Psoas muscle (tissue), 8 donors: Measurements from ENCODE around the gene RAI1. TPM values are rescaled to one million over a fixed set of nuclear protein-coding genes. Genes with fewer than 3 reads are reported as not detected.

ENCODE experiments used
- ATAC-seq, 4 donors: fragments of 200-7000 bp; cut with Tn5 transposase; one replicate each; pipeline ENCODE4 v1.9.1; 2020; ENCODE audit warnings: moderate library complexity in 3 of 4, mild to moderate bottlenecking in 2 of 4
- DNase-seq, 2 donors: peaks; one replicate each; pipeline ENCODE4 v3.0.0-alpha.2; 2020
- H3K27ac ChIP-seq: fragments of 200-600 bp; one replicate; pipeline ENCODE4 v1.8.0; 2022
- H3K27me3 ChIP-seq, 3 donors: fragments of 200-600 bp in 1 of 3; one replicate each; pipeline versions ENCODE4 v1.6.1 to v1.8.0; 2013 to 2022; ENCODE audit warnings: low read length in 2 of 3, mild to moderate bottlenecking in 2 of 3, moderate library complexity in 1 of 3; ENCODE audit not compliant: insufficient read depth in 3 of 3
- H3K36me3 ChIP-seq, 2 donors: fragments of 200-600 bp in 1 of 2; one replicate each; pipeline versions ENCODE4 v1.6.1 to v1.8.0; 2013 to 2022; ENCODE audit warnings: low read depth in 1 of 2, mild to moderate bottlenecking in 1 of 2, moderate library complexity in 1 of 2; ENCODE audit not compliant: insufficient read depth in 1 of 2
- H3K4me1 ChIP-seq: fragments of 200-600 bp; one replicate; pipeline ENCODE4 v1.8.0; 2022
- H3K4me3 ChIP-seq: fragments of 200-600 bp; one replicate; pipeline ENCODE4 v1.8.0; 2022; ENCODE audit warnings: mild to moderate bottlenecking
- H3K9me3 ChIP-seq: fragments of 200-600 bp; one replicate; pipeline ENCODE4 v1.8.0; 2022
- CTCF ChIP-seq: fragments of 200-600 bp; IDR thresholded peaks from one replicate; pipeline ENCODE4 v1.8.0; 2022; ENCODE audit warnings: antibody characterized with exemption
- WGBS, 3 donors: extraction: QIAGEN DNeasy Blood & Tissue Kit; methylation state at CpG; one replicate each; pipeline versions ENCODE4 v1.1.6 to v1.1.7; 2013; 5-methylcytosine and 5-hydroxymethylcytosine counted together
- intact Hi-C, 2 donors: fragments of 100-400 bp; cut with DNase I; formaldehyde crosslinking; loops; one replicate each; pipeline versions ENCODE4 v1.11.0 to v1.14.2; 2022
- polyA plus RNA-seq, 3 donors: library from polyadenylated mRNA; stranded (reverse); fragments of 200-250 nt; gene quantifications; one replicate each; pipeline ENCODE4 v1.2.3, GENCODE V29; 2013
- total RNA-seq, 4 donors: library from RNA; stranded (reverse); fragmentation: NEBNext Ultra II Directional in 2 of 4; extraction: Animal tissue kit (Norgen Biotek cat#: 25700) in 2 of 4; gene quantifications; one replicate each; pipeline versions ENCODE4 v1.2.1 to v1.2.4, GENCODE V29; 2021 to 2023
- donor health status: healthy with polysubstance abuse.
- donor health status: DM: no; HTN: no; CAD: no; lungs with moderate emphysema.
- donor health status: Bipolar disorder and iron deficiency.
- donor health status: healthy.
- donor health status: DM: yes; HTN: yes; CAD: no.
- donor health status: DM: no; HTN: no; CAD: no.
- donor health status: DM: no; HTN: no; CAD: no.
- donor health status: DM: yes; HTN: yes; CAD: no.

The RAI1 gene
- total and polyA plus RNA-seq, 7 donors = 4.0 to 9.0 (median 7.1) TPM

DNA sequence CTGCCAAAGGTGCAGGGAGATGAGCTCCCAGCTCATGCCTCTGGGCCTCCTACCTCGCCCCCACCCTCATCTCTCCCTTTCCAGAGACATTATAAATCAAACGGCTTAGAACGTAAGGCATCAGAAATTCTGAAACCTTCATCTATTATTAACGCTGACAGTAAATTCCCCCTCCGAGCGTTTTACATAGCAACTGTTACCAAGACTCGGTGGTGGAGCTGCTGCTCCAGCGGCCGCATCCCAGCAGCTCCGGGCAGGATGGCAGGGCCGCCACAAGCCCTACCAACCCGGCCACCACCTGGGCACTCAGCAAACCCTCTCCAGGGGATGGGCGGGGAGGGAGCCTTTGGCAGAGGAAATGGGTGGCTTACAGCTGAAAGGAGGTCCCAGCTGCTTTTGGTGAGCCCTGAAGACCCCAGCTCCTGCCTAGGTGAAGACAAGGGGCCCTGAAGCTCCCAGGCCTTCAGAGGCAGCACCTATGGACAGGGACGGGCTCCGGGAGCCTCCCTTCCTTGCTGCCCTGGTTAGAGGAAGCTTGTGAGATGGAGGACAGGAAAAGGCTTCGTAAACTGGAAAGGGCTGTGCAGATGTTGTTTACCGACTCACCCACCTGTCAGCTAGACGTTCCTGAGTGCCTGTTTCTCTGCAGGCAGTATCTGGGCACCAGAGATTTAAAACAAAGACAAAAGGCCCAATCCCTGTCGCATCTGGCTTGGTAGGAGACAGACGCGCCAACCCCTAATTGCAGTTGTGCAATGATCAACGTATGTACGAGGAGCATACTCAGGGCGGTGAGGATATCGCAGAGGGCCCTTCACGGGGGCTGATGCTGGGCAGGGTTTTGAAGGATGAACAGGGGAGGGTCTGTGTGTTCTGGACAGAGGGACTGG is 76.9 kb downstream of the RAI1 start:
- 83 to 85% (median 85%) methylated on average over 26 of the region's 26 CpGs for WGBS, 3 donors
- intact Hi-C loops = no loop called here
- H3K9me3 ChIP-seq = no peaks in the 10 kb centered on the region
- TF ChIP-seq CTCF = no peak
- ATAC-seq = no peak
- H3K27me3 ChIP-seq = no peaks in the 10 kb centered on the region
- H3K36me3 ChIP-seq = no peaks in the 10 kb centered on the region
- H3K4me3 ChIP-seq = no peak overlapping the region
- no peak for DNase-seq
- no peak overlapping the region for H3K27ac ChIP-seq
- peaks cover under 1% of the 10 kb centered on the region for H3K4me1 ChIP-seq

DNA sequence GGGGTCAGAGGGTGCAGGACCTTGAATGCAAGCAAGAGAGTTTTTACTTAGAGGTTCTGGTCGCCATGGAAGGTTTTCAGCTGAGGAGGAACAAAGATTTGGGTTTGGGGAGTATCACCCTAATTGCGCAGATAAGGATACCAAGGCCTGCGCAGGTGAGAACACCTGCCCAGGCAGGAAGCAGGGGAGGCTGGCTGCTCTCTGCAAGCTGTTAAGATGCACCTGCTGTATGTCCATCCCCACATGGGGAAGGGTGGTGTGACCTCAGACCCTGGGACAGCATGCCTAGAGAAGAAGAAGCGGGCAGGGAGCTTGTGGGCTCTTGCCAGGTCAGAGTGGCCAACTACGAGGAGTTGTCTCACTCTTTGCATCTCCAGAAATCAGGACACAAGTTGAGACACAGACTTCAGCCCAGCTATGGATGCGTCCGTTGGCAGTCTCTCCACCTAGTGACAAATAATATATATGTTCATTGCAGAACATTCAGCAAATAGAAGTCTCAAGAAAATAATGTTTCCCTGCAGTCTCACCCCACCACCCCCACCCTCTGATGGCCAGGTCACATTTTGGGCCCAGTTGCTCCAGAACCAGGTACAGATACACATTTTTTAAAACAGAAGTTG is 77.8 kb downstream of the RAI1 start:
- Histone ChIP-seq H3K9me3 (no peaks in the 10 kb centered on the region), H3K27ac (no peak overlapping the region), H3K4me3 (no peak overlapping the region), H3K27me3 (no peaks in the 10 kb centered on the region), H3K4me1 (peaks cover 7% of the 10 kb centered on the region), H3K36me3 (no peaks in the 10 kb centered on the region)
- TF ChIP-seq CTCF = no peak
- DNase-seq (no peak), ATAC-seq (no peak)
- intact Hi-C loops = no loop called here
- 81 to 94% (median 84%) methylated on average over 7 of the region's 7 CpGs for WGBS, 3 donors

DNA sequence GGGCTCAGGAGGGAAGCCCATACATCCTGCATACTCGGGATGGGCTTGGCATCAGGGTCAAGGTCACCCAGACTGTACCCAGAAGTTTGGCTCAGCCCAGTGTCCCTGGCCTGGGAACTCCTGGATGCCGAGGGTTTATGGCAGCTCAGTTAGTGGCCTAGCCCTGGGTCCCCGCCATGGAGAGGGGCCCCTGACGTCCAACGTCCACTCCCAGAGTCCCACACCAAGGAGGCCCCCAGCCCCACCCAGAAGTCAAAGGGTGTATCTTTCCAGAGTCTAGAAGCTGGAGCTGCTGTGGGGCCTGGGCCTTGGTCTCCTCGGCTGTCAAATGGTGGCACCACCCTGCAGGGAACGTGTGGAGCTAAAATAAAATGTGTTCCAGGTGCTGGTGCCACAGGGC is 79.1 kb downstream of the RAI1 start:
- no peak for ATAC-seq
- H3K27ac ChIP-seq = no peak overlapping the region
- DNase-seq = no peak
- 52 to 66% (median 52%) methylated on average over 7 of the region's 7 CpGs for WGBS, 3 donors
- no peaks in the 10 kb centered on the region for H3K9me3 ChIP-seq
- no peak for TF ChIP-seq CTCF
- no peak overlapping the region for H3K4me3 ChIP-seq
- H3K27me3 ChIP-seq = no peaks in the 10 kb centered on the region
- H3K36me3 ChIP-seq = no peaks in the 10 kb centered on the region
- intact Hi-C loops = no loop called here
- peaks cover 11% of the 10 kb centered on the region for H3K4me1 ChIP-seq

DNA sequence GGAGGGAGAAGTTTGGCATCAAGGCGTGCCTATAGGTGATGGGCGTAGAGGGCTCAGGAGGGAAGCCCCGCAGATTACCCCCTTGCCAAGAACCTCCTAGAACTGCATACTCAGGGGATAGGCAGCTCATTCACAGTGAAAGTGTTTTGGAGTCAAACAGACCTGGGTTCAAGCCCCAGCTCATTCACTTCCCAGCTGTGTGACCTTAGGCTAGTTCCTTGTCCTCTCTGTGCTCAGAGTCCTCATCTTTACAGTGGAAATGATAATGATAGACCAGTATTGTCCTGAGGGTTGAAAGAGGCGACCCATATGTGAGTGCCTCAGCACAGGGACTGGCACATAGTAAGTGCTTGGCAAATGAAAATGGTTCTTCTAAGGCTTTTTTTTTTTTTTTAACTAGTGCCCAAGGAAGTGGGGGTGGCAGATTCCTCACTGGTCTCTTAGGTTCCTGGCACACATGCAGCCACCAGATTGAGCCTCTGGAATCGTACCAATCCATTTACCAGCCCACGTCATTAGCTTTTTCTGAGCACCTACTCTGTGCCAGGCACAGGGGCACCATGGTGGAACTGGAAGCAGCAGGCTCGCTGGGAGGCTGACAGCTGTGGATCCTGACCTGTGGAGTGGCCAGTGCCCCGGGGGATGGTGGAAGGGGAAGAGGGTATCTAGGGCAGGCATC is 79.8 kb downstream of the RAI1 start:
- Histone ChIP-seq H3K9me3 (no peaks in the 10 kb centered on the region), H3K4me1 (peaks cover 16% of the 10 kb centered on the region), H3K27me3 (no peaks in the 10 kb centered on the region), H3K36me3 (no peaks in the 10 kb centered on the region), H3K4me3 (no peak overlapping the region), H3K27ac (no peak overlapping the region)
- DNase-seq (no peak), ATAC-seq (no peak)
- intact Hi-C loops = no loop called here
- WGBS, 3 donors = 72 to 87% (median 74%) methylated on average over 8 of the region's 8 CpGs
- TF ChIP-seq CTCF = no peak
